Brain microvascular endothelial cell (primary cell): Measurements from ENCODE around the gene MICAL1.
"Not testable (repeated sequence)": the region's sequence is repeated elsewhere in the genome, so short reads cannot be mapped to it uniquely, and the experiment has no call there.

Source experiments
- DNase-seq: peaks from one replicate; pipeline ENCODE4 v3.0.0-alpha.2; 2020
- H3K27ac ChIP-seq: fragments of 250-450 bp; sonication (Bioruptor Pico); 2 replicates; pipeline ENCODE4 v1.5.1; 2020; ENCODE audit warnings: mild to moderate bottlenecking, moderate library complexity
- H3K27me3 ChIP-seq: fragments of 250-450 bp; sonication (Bioruptor Pico); replicated peaks from 2 replicates; pipeline ENCODE4 v1.5.1; 2020; ENCODE audit warnings: mild to moderate bottlenecking
- H3K36me3 ChIP-seq: fragments of 250-450 bp; sonication (Bioruptor Pico); replicated peaks from 2 replicates; pipeline ENCODE4 v1.5.1; 2020; ENCODE audit warnings: mild to moderate bottlenecking
- H3K4me3 ChIP-seq: 2 replicates; pipeline ENCODE4 v1.5.1; 2011; ENCODE audit warnings: low read depth, mild to moderate bottlenecking, control low read depth, low read length, moderate library complexity
- in situ Hi-C: cut with HindIII; loops from 2 replicates; pipeline ENCODE4 v1.10.0; 2017; ENCODE audit warnings: low sequenced_read_pairs, low pct_ligation_motif_present
- TF ChIP-seq, protein P1 (sequence below): IDR thresholded peaks from 2 replicates; pipeline ENCODE4 v1.5.1; 2011; ENCODE audit warnings: low read depth, mild to moderate bottlenecking, moderate library complexity, low read length, control low read depth, inconsistent platforms; ENCODE audit errors: missing control alignments

MICAL1 gene

DNA sequence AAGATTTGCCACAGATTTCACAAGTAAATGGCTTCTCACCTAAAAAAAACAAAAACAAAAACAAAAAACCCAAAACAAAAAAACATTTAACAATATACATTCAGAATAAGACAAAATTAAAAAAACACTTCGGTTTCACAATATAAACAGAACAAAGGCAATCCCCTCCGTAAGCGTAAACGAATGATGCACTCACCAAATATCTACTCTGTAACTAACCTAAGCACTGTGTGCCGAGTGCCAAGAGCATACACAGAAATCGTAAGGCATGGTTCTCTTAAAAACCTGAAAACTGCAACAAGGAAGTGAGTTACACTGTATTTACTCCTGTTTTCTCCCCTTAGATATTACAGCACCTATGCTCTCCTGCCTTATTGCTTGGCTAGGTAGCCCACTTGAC, 12.1 kb upstream of the MICAL1 start:
- H3K27ac ChIP-seq: no peak overlapping the region
- no peak for DNase-seq
- H3K27me3 ChIP-seq: no peaks in the 10 kb centered on the region
- no peak overlapping the region for H3K4me3 ChIP-seq
- H3K36me3 ChIP-seq: peaks cover 47% of the 10 kb centered on the region
- in situ Hi-C loops: no loop called here
- TF ChIP-seq, protein P1, sequence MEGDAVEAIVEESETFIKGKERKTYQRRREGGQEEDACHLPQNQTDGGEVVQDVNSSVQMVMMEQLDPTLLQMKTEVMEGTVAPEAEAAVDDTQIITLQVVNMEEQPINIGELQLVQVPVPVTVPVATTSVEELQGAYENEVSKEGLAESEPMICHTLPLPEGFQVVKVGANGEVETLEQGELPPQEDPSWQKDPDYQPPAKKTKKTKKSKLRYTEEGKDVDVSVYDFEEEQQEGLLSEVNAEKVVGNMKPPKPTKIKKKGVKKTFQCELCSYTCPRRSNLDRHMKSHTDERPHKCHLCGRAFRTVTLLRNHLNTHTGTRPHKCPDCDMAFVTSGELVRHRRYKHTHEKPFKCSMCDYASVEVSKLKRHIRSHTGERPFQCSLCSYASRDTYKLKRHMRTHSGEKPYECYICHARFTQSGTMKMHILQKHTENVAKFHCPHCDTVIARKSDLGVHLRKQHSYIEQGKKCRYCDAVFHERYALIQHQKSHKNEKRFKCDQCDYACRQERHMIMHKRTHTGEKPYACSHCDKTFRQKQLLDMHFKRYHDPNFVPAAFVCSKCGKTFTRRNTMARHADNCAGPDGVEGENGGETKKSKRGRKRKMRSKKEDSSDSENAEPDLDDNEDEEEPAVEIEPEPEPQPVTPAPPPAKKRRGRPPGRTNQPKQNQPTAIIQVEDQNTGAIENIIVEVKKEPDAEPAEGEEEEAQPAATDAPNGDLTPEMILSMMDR: no peak

DNA sequence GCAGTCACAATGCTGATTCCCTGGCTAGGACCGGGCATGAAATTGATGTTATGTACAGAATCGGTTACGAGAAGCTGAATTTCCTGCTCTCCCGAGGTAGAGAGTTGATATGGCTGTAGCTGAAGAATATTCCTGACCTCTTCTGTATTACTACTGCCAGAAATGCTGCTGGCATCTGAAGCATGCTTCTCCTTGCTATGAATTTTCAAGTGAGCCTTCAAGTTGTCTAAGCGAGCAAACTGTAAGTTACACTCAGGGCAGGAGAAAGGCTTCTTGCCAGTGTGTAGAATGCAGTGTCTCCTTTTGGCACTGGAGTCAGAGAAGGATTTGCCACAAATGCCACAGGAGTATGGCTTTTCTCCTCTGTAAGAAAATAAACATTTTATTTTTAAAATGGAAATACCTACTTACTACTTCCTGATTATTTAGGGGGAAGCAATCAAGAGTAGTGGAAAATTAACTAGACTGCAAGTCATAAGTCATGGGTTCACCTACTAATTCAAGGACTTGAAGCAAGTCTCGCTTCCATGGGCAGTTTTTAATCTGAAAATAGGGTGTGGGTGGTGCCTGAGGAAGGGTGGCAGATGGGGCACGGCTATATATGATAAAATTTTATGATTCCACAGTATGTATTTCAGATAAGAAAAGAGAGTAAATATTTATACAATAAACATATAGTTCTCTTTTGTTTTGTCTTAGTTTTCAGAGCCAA, 10.8 kb upstream of the MICAL1 start:
- Histone ChIP-seq H3K36me3 (peaks cover 36% of the 10 kb centered on the region), H3K27me3 (no peaks in the 10 kb centered on the region), H3K27ac (no peak overlapping the region), H3K4me3 (no peak overlapping the region)
- in situ Hi-C loops: no loop called here
- TF ChIP-seq, protein P1: no peak
- DNase-seq: no peak

DNA sequence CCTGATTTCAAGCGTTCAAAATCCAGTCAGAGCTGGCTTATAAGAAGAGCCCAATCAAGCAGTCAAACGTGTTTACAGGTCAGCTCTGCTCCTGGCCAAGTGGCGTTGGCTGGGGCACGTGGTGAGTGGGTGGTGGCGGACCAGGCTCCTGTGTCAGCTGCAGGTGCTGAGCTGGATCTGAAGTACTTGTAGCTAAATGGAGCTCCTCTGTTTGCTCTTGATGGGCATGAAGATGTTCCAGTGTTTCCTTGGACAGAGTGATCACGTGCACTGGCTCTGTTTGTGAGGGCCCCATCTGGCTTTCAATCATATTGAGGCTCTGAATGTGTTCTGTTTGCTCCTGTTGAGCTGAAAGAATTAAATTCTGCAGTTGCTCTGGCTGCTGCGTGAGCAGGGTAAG, 10.2 kb upstream of the MICAL1 start:
- Histone ChIP-seq H3K4me3 (no peak overlapping the region), H3K36me3 (peaks cover 36% of the 10 kb centered on the region), H3K27ac (no peak overlapping the region), H3K27me3 (no peaks in the 10 kb centered on the region)
- TF ChIP-seq, protein P1: no peak
- DNase-seq: no peak
- in situ Hi-C loops: no loop called here

DNA sequence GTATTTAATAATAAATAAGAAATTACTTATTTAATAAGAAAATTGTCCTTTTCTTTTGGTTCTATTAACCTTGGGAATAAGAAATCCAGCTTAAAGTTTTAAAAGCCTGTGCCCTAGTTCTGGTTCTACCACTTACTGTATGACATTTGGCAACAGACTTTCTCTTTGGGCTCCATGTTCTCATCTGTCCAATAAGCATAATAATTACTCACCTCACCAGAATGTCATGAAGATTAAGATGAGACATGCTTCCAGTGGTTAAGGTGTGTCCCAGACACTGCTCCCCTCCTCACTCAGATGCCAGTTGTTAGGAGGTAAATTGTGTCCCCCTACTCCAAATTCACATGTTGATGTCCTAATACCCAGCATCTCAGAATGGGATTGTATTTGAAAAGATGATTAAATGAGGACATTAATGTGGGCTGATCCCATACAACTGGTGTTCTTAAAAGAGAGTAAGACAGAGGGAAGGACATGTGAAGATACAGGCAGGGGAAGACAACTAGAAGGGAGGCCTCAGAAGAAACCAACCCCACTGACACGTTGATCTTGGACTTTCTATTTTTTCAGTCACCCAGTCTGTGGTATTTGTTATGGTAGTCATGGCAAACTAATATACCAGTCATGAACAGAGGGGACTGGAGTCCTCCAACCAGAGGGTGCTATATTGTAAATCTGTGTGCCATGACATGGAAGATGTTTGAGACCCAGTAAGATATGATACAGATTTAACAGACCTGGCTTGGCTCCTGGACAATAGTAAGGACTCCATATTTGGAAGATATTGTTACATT, 6.4 kb upstream of the MICAL1 start:
- H3K4me3 ChIP-seq: no peak overlapping the region
- H3K27ac ChIP-seq: no peak overlapping the region
- H3K36me3 ChIP-seq: peaks cover 27% of the 10 kb centered on the region
- TF ChIP-seq, protein P1: no peak
- no peak for DNase-seq
- in situ Hi-C loops: no loop called here
- H3K27me3 ChIP-seq: no peaks in the 10 kb centered on the region

DNA sequence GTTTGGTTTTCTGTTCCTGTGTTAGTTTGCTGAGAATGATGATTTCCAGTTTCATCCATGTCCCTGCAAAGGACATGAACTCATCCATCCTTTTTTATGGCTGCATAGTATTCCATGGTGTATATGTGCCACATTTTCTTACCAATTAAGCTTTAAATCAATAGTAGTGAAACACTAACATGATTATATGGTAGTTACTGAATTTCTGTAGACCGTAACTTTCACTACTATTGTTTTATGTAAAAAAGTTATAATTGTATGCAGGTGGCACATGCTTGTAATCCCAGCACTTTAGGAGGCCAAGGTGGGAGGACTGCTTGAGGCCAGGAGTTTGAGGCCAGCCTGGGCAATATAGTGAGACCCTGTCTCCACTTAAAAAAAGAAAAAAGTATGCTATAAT, 5.6 kb upstream of the MICAL1 start:
- H3K27ac ChIP-seq, in situ Hi-C loops, H3K27me3 ChIP-seq, H3K4me3 ChIP-seq, DNase-seq: not testable (repeated sequence)
- peaks cover 27% of the 10 kb centered on the region for H3K36me3 ChIP-seq

DNA sequence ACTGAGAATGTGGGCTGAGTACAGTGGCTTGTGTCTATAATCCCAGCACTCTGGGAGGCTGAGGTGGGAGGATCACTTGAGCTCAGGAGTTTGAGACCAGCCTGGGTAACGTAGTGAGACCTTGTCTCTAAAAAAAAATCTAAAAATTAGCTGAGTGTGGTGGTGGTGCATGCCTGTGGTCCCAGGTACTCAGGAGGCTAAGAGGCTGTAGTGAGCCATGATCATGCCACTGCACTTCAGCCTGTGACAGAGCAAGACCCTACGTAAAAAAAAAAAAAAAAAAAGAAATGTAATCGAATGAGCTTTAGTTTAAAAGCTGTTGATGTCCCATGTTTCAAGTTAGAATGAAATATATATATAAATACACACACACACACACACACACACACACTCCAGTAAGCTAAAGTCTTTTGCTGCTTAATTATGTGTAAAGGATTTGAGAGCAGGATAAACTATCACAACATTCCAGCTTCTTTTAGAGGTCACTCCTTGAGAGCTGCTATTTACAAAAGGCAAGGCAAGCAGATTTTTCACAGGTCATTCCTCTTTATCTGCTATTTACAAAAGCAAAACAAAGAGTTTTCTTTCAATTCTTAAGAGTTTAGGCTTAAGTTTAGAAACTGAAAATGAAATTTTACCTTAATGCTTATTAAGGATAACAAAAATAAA, 4.7 kb upstream of the MICAL1 start:
- TF ChIP-seq, protein P1: no peak
- in situ Hi-C loops: no loop called here
- Histone ChIP-seq H3K27ac (no peak overlapping the region), H3K36me3 (peaks cover 18% of the 10 kb centered on the region), H3K27me3 (no peaks in the 10 kb centered on the region), H3K4me3 (no peak overlapping the region)
- DNase-seq: no peak
